Measurements from ENCODE around the gene MVB12B. TPM values are rescaled to one million over a fixed set of nuclear protein-coding genes. Genes with fewer than 3 reads are reported as not detected.

MVB12B gene
- total RNA-seq, 1 experiment from 2014 or later = 5.8 TPM

- no peaks in the 10 kb centered on the region for H3K27me3 ChIP-seq (ENCODE audit: insufficient read depth, low read length)
- H2BK15ac ChIP-seq (ENCODE audit: low read depth, low read length) = no peak overlapping the region
- H4K91ac ChIP-seq (ENCODE audit: insufficient read length, low read depth, low read length) = no peak overlapping the region
- no peak overlapping the region for H3K9ac ChIP-seq (ENCODE audit: extremely low read depth, insufficient read length, low read length)
- no peak overlapping the region for H2BK120ac ChIP-seq (ENCODE audit: low read depth, low read length, poor library complexity, severe bottlenecking)
- H3K4me3 Mint-ChIP-seq = no peak overlapping the region
- no peak overlapping the region for H4K8ac ChIP-seq (replicated peaks; ENCODE audit: insufficient read length, low read depth, low read length)
- no peak overlapping the region for H3K18ac ChIP-seq (ENCODE audit: insufficient read length, low read depth, low read length)
- no peaks in the 10 kb centered on the region for H3K79me1 ChIP-seq (ENCODE audit: insufficient read depth, low read depth, low read length, poor library complexity, severe bottlenecking)
- H3K79me2 ChIP-seq (ENCODE audit: insufficient read depth, low read length) = no peaks in the 10 kb centered on the region
- H3K23ac ChIP-seq (ENCODE audit: insufficient read length, low read depth, low read length) = no peak overlapping the region
- no peaks in the 10 kb centered on the region for H3K36me3 Mint-ChIP-seq (ENCODE audit: insufficient read depth in 1 of 3, low read depth in 3 of 3)
- H3K27me3 Mint-ChIP-seq (ENCODE audit: low read depth) = no peaks in the 10 kb centered on the region
- no peak overlapping the region for H2AK5ac ChIP-seq (ENCODE audit: insufficient read length, low read length)
- H4K5ac ChIP-seq (ENCODE audit: insufficient read length, low read depth, low read length) = no peak overlapping the region
- peak overlapping the region in 1 of 3 experiments; percentile 34; a peak in 2 of 7 replicates for H3K27ac Mint-ChIP-seq
- H2BK12ac ChIP-seq (ENCODE audit: insufficient read length, low read depth, low read length) = no peak overlapping the region
- H3K56ac ChIP-seq (ENCODE audit: insufficient read length, low read depth, low read length) = no peak overlapping the region
- H3K27ac ChIP-seq (ENCODE audit: insufficient read length, low read depth, low read length) = no peak overlapping the region
- H3K9me3 ChIP-seq (ENCODE audit: control insufficient read depth, low read depth, low read length) = no peaks in the 10 kb centered on the region
- H2BK20ac ChIP-seq (ENCODE audit: low read depth, low read length, poor library complexity, severe bottlenecking) = no peak overlapping the region
- no peak overlapping the region for H3K4me2 ChIP-seq (ENCODE audit: insufficient read depth, insufficient read length, low read length)
- TF ChIP-seq CTCF (conservative IDR thresholded peaks at IDR 0.05) = no peak
- no peak overlapping the region for H3K4ac ChIP-seq (ENCODE audit: low read depth, low read length)
- H4K20me1 ChIP-seq (ENCODE audit: control insufficient read depth, insufficient read depth, insufficient read length) = no peaks in the 10 kb centered on the region
- H3K23me2 ChIP-seq (ENCODE audit: insufficient read length, low read depth, low read length, poor library complexity, severe bottlenecking) = no peaks in the 10 kb centered on the region
- no peaks in the 10 kb centered on the region; the same call in 1 of the 2 replicates for H3K4me1 ChIP-seq (ENCODE audit: insufficient read depth, low read length)
- H2AFZ ChIP-seq (ENCODE audit: low read length) = no peak overlapping the region
- H3K14ac ChIP-seq (ENCODE audit: insufficient read depth, low read length) = no peak overlapping the region
- no peak for DNase-seq
- no peaks in the 10 kb centered on the region for H3K9me3 Mint-ChIP-seq
- no CpG with 5 or more reads among the region's 5 CpGs for WGBS (ENCODE audit: extremely low coverage, insufficient read length, low lambda C conversion rate)
- no peak overlapping the region for H2BK5ac ChIP-seq (ENCODE audit: insufficient read length, low read length)
- H3K4me1 Mint-ChIP-seq = peaks cover 22 to 31% of the 10 kb centered on the region in 2 experiments
- H3T11ph ChIP-seq (ENCODE audit: low read length) = no peak overlapping the region
Observed at GRCh38 chr9:126457175-126457547, 130.5 kb downstream of the MVB12B start.
